ENCODE measurements around the gene CAPN11.
"Not testable (repeated sequence)": the region's sequence is repeated elsewhere in the genome, so short reads cannot be mapped to it uniquely, and the experiment has no call there.

CAPN11 gene

GRCh38 chr6:44132476-44132875, 26.1 kb upstream of the CAPN11 start:
- DNase-seq = no peak

GRCh38 chr6:44133003-44133931, 25.4 kb upstream of the CAPN11 start:
- DNase-seq = no peak

GRCh38 chr6:44133981-44134711, 24.5 kb upstream of the CAPN11 start:
- DNase-seq = no peak

- no peak for DNase-seq
These were observed 23.4 kb upstream of the CAPN11 start for GRCh38 chr6:44135173-44135758.

GRCh38 chr6:44135875-44136274, 22.7 kb upstream of the CAPN11 start:
- DNase-seq = no peak

- DNase-seq = no peak
These were observed 19.8 kb upstream of the CAPN11 start for GRCh38 chr6:44138717-44139350.

GRCh38 chr6:44139351-44139743, 19.3 kb upstream of the CAPN11 start:
- no peak for DNase-seq

GRCh38 chr6:44142835-44143234, 15.8 kb upstream of the CAPN11 start:
- no peak for DNase-seq

GRCh38 chr6:44143731-44144130, 14.9 kb upstream of the CAPN11 start:
- DNase-seq = no peak

- not testable (repeated sequence) for DNase-seq
These were observed 14.1 kb upstream of the CAPN11 start for GRCh38 chr6:44144536-44144935.

GRCh38 chr6:44145839-44146238, 12.8 kb upstream of the CAPN11 start:
- DNase-seq = no peak

- DNase-seq = no peak
These were observed 11.9 kb upstream of the CAPN11 start for GRCh38 chr6:44146685-44147084.

GRCh38 chr6:44147256-44147655, 11.4 kb upstream of the CAPN11 start:
- no peak for DNase-seq

GRCh38 chr6:44148306-44148705, 10.3 kb upstream of the CAPN11 start:
- DNase-seq = no peak

- DNase-seq = no peak
These were observed 9.1 kb upstream of the CAPN11 start for GRCh38 chr6:44149369-44150012.

GRCh38 chr6:44150317-44150917, 8.2 kb upstream of the CAPN11 start:
- no peak for DNase-seq

GRCh38 chr6:44151348-44152108, 7.1 kb upstream of the CAPN11 start:
- DNase-seq = peak; percentile 79

GRCh38 chr6:44152109-44152461, 6.5 kb upstream of the CAPN11 start:
- DNase-seq = no peak

- DNase-seq = no peak
These were observed 6.1 kb upstream of the CAPN11 start for GRCh38 chr6:44152533-44152932.

GRCh38 chr6:44154067-44154466, 4.6 kb upstream of the CAPN11 start:
- no peak for DNase-seq

GRCh38 chr6:44156494-44157151, 2.0 kb upstream of the CAPN11 start:
- DNase-seq = no peak
